A549 treated with AZD9567 at 1 μM for 4 hours (cell line): ENCODE measurements around the gene SNX17. TPM values are rescaled to one million over a fixed set of nuclear protein-coding genes. Genes with fewer than 3 reads are reported as not detected.

Source experiments
- total RNA-seq: library from RNA; stranded (reverse); fragments of 200-300 nt; extraction: Qiagen RNA extraction; gene quantifications from 5 replicates; pipeline ENCODE4 v1.2.3, GENCODE V29; 2022; ENCODE audit not compliant: insufficient read depth

The SNX17 gene
- 138 to 151 TPM (median 144 TPM) in 5 replicates for total RNA-seq

GRCh38 chr2:27370026-27370815, at the start of gene SNX17, which contains the start of gene EIF2B4:
Gene SNX17, plus strand, starts transcription at chr2:27370616. Its CDS starts 128 bp downstream, at chr2:27370744.
Gene EIF2B4, minus strand, starts transcription at chr2:27370338. Its CDS starts 24 bp downstream, at chr2:27370314.

GRCh38 chr2:27322766-27323595, 47.4 kb upstream of the SNX17 start, which contains the start of gene MPV17:
Gene MPV17, minus strand, starts transcription at chr2:27323097. Its CDS starts 580 bp downstream, at chr2:27322517.

GRCh38 chr2:27356382-27357181, 13.8 kb upstream of the SNX17 start, which contains the start of gene GTF3C2:
Gene GTF3C2, minus strand, starts transcription at chr2:27356764. Its CDS starts 13,210 bp downstream, at chr2:27343554.

GRCh38 chr2:27380626-27381545, 10.5 kb downstream of the SNX17 start, which contains the start of gene ZNF513:
Gene ZNF513, minus strand, starts transcription at chr2:27380734. Its CDS starts 208 bp downstream, at chr2:27380526.

GRCh38 chr2:27409321-27410073, 39.1 kb downstream of the SNX17 start, which contains the start of gene PPM1G:
Gene PPM1G, minus strand, starts transcription at chr2:27409591. Its CDS starts 169 bp downstream, at chr2:27409422.

Other genes starting within 250 kb of the SNX17 start
- gene ABHD1, start 246.8 kb upstream of the SNX17 start, total RNA-seq: 0.98 to 1.5 TPM (median 1.2 TPM) in 4 of 5 replicates, not detected in the other
- 55.1 to 67.4 TPM (median 61.0 TPM) in 5 replicates for gene PREB, start 236.0 kb upstream of the SNX17 start, total RNA-seq
- gene PRR30, start 231.2 kb upstream of the SNX17 start, total RNA-seq: not detected in 5 replicates
- not detected in 5 replicates for gene TCF23, start 221.6 kb upstream of the SNX17 start, total RNA-seq
- gene ATRAID, start 158.6 kb upstream of the SNX17 start, total RNA-seq: 166 to 218 TPM (median 213 TPM) in 5 replicates
- 63.5 to 78.6 TPM (median 67.4 TPM) in 5 replicates for gene SLC5A6, start 158.3 kb upstream of the SNX17 start, total RNA-seq
- 59.2 to 74.0 TPM (median 63.1 TPM) in 5 replicates for gene CAD, start 153.2 kb upstream of the SNX17 start, total RNA-seq
- gene SLC30A3, start 107.6 kb upstream of the SNX17 start, total RNA-seq: 4.2 to 9.5 TPM (median 4.2 TPM) in 5 replicates
- gene DNAJC5G, start 95.2 kb upstream of the SNX17 start, total RNA-seq: not detected in 5 replicates
- 0.40 to 0.74 TPM (median 0.46 TPM) in 4 of 5 replicates, not detected in the other for gene TRIM54, start 88.2 kb upstream of the SNX17 start, total RNA-seq
- gene UCN, start 62.2 kb upstream of the SNX17 start, total RNA-seq: 1.8 to 2.9 TPM (median 2.0 TPM) in 4 of 5 replicates, not detected in the other
- gene MPV17, start 47.5 kb upstream of the SNX17 start, total RNA-seq: 64.5 to 91.0 TPM (median 82.5 TPM) in 5 replicates
- gene GTF3C2, start 13.9 kb upstream of the SNX17 start, total RNA-seq: 54.5 to 59.0 TPM (median 57.4 TPM) in 5 replicates
- 42.9 to 63.8 TPM (median 59.4 TPM) in 5 replicates for gene EIF2B4, start 278 bp upstream of the SNX17 start, total RNA-seq
- 9.2 to 14.1 TPM (median 14.0 TPM) in 5 replicates for gene ZNF513, start 10.1 kb downstream of the SNX17 start, total RNA-seq
- gene PPM1G, start 39.0 kb downstream of the SNX17 start, total RNA-seq: 144 to 166 TPM (median 165 TPM) in 5 replicates
- gene NRBP1, start 58.0 kb downstream of the SNX17 start, total RNA-seq: 134 to 146 TPM (median 142 TPM) in 5 replicates
- gene KRTCAP3, start 71.8 kb downstream of the SNX17 start, total RNA-seq: 0.53 to 1.2 TPM (median 0.83 TPM) in 4 of 5 replicates, not detected in the other
- gene IFT172, start 119.1 kb downstream of the SNX17 start, total RNA-seq: 7.8 to 10.0 TPM (median 7.9 TPM) in 5 replicates
- gene FNDC4, start 124.6 kb downstream of the SNX17 start, total RNA-seq: 3.3 to 4.7 TPM (median 4.0 TPM) in 5 replicates
- 0.10 to 0.25 TPM (median 0.17 TPM) in 4 of 5 replicates, not detected in the other for gene GCKR, start 126.2 kb downstream of the SNX17 start, total RNA-seq
- 13.3 to 18.5 TPM (median 16.4 TPM) in 5 replicates for gene ZNF512, start 212.4 kb downstream of the SNX17 start, total RNA-seq